Fibroblast of skin of back (primary cell): ENCODE results near the gene LONP1.
A peak's percentile ranks its signal among the peaks of the same experiment; 100 is the strongest.
"Not testable (repeated sequence)": the region's sequence is repeated elsewhere in the genome, so short reads cannot be mapped to it uniquely, and the experiment has no call there.

Experiments
- DNase-seq: peaks from one replicate; pipeline ENCODE4 v3.0.0-alpha.2; 2013

LONP1 gene

DNA sequence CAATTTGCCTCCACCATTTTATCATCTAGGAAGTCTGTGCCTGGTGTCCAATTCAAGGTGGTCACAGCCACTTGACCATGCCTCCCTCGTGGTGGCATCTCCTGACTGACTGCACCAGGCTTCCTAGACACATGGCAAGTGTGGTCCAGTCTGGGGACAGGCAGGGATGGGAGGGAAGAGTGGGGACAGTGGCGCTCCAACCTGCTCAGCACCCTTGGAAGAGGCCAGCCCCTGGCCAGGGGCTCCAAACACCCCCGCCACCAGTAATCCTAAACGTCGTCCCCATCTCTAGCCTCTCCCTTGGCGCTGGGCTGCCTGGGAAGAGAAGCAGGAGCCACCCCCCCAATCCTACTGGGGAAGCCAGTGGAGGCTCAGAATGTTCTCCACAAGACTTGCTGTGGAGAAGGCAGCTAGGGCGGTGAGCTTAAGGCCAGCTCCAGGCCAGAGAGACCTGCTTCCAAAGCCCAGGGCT, 27.2 kb downstream of the LONP1 start:
- no peak for DNase-seq

GRCh38 chr19:5691822-5692722, 27.9 kb downstream of the LONP1 start:
- DNase-seq = no peak

GRCh38 chr19:5690955-5691821, 28.8 kb downstream of the LONP1 start:
- peak; percentile 39 for DNase-seq

DNA sequence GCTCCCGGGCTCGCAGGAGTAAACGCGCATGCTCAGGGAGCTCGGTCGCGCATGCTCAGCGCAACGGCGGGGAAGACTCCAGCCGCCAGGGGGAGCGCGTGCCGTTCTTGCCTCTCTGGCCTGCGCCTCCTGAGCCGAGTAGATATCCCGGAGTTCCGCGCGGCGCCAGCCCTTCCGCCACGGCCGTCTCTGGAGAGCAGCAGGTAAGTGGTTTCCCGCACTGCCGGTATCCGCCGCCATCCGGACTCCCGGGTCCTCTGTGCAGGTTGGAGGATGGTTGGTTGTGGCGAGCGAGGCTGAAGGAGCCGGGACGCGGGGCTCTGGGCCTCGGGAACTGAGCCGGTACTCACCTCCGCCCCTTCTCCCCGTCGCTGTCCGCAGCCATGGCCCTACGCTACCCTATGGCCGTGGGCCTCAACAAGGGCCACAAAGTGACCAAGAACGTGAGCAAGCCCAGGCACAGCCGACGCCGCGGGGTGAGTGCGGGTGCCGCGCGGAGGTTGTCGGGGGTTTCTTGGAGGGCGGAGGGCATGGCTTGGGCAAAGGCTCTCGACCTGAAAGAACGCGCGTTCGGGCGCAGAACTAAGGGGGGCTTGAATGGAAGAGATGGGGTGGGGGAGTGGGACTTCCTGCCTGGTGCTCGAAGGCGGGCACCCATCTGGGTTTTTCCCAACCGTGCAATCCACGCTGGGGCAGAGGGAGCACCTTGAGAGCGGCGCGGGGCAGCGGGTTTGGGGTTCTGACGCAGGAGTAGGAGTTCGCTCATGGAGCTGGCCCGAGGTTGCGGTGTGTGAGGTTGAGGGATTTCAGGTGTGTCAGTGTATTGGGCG, 29.6 kb downstream of the LONP1 start, which contains the start of gene RPL36:
RPL36 (plus strand) TSS at position 171 of the 830 bp plus-strand sequence; CDS start at position 384, 213 bp downstream.
- DNase-seq = peak; percentile 94

DNA sequence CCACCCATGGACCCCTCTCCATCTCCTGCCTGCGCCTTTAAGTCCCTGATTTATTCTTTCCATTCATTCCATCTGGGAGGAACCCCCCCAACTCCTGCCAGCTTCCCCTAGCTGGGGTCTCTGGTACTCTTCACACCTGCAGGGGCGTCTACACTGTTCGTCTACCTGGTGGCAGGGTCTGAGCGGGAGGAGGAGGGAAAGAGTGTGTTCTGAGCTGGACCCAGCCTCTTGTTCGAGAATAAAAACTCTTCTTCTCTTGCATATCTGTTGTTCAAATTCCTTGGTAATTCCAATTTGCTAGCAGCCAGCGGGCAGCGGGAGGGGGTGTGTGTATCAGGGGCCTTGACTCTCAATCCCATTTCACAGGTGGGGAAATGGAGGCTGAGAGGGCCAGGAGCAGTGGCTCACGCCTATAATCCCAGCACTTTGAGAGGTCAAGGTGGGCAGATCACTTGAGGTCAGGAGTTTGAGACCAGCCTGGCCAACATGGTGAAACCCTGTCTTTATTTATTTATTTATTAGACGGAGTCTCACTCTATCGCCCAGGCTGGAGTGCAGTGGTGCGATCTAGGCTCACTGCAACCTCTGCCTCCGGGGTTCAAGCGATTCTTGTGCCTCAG, 31.6 kb downstream of the LONP1 start:
- not testable (repeated sequence) for DNase-seq

- DNase-seq = no peak
Observed at GRCh38 chr19:5687360-5688198, 32.4 kb downstream of the LONP1 start.

GRCh38 chr19:5686647-5687359, 33.1 kb downstream of the LONP1 start:
- DNase-seq = peak; percentile 90

- DNase-seq = no peak
Observed at GRCh38 chr19:5686326-5686646, 33.7 kb downstream of the LONP1 start.

- DNase-seq = no peak
Observed at GRCh38 chr19:5684694-5685430, 35.1 kb downstream of the LONP1 start.

GRCh38 chr19:5683177-5683886, 36.6 kb downstream of the LONP1 start:
- DNase-seq = no peak

GRCh38 chr19:5682107-5682482, 37.9 kb downstream of the LONP1 start:
- no peak for DNase-seq

GRCh38 chr19:5681391-5682106, 38.4 kb downstream of the LONP1 start:
- DNase-seq = no peak

DNA sequence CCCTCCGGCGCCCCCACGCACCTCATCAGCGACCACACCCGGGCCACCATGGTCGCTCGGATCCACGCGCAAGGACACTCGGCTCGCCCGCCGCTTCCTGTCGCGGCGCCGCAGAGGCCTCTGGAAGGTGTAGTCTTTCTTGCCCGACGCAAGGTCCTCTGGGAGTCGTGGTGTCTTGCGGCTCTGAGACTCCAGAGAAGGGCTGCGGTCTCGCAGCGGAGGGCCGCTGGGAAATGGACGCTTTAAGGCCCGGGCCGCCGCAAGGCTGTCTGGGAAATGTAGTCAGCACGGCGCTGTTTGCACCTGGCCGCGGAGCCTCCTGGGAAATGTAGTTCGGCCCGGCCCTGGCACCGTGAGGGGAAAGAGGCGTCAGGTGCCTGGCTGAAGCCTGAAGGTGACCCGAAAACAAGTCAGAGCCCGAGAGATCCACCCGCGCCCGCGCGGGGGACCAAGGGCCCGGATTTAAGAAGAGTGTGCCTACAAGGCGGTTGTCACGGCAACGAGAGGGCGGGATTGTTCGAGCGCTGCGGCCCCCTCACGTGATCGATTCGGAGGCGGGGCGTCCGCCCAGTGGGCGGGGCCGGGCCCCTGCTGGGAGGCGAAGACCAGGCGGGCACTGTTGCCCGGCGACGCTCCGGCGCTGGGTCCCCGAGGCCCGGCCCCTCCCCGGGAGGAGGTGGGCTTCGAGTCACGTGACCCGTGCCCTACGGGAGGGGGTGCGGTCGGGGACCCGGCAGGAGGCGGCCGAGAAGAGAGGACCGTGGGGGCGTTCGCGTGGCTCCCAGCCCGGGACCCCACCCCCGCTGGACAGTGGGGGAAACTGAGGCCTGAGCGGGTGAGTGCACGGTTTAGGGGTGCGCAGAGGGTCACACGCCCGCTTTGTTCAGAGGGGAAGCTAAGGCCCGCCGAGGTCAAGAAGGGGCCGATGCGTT, 39.2 kb downstream of the LONP1 start, which contains the start of the genes HSD11B1L and MICOS13:
HSD11B1L (plus strand) TSS at position 591 of the 932 bp plus-strand sequence. CDS start 3,806 bp downstream, outside the sequence.
MICOS13 (minus strand) TSS at position 80 of the 932 bp plus-strand sequence; CDS start at position 50, 30 bp downstream.
- DNase-seq = peak; percentile 99

DNA sequence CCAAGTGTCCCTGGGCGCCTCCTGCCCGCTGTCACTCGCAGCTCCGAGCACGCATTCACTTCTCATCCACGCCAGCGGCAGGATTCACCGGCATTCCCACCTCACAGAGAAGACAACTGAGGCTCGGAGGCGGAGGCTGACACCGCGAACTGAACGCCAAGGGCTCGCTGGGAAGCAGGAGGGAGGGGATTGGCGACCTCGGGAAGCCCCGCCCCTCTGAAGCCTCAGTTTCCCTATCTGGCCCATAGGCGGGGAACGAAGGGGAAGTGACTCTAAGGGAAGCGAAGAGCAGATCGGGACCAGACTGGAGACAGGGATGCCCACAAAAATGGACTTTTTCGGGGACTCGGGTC, 39.9 kb downstream of the LONP1 start:
- DNase-seq = no peak

DNA sequence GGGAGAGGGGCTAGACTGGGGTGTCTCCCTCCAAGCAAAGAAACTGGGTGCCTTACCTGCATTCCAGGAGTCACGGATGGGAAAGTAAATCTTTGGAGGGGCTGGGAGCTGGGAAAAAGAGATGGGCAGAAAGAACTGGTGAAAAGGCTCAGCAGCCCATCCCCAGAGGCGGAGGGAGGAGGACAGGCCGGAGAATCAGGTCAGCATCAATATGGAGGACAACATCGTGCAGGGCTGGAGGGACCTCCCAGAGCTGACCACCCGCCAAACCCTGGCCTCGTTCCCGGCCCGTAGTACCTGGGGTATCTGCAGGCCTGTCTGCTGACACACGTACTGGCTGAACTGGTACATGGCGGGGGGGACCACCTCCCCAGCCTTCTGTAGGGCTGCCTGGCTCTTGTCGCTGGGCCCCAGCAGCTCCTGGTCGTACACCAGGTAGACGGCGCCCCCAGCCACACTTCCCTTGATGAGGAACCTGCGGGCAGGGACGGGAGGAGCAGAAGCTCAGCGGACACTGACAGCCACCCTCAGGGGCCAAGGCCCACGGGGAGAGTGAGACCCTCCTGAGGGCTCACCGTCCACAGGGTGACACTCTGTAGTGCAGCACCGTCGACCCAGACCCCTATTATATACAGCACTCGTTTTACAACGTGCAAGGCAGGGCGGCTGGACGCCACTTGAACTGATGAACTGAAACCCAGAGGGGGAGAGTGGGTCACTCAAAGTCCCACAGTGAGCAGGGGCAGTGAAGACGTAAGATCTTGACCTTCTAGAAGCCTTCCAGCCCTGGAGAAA, 40.5 kb downstream of the LONP1 start:
- no peak for DNase-seq
